ENCODE data around the gene FNBP1L. TPM values are rescaled to one million over a fixed set of nuclear protein-coding genes. Genes with fewer than 3 reads are reported as not detected.

Gene FNBP1L
- total and polyA plus RNA-seq, 10 of the 15 experiments (the other 5 are each of a cell fraction or from before 2014, with no cell fraction given), result 0.02 to 0.12 (median 0.07) TPM; not detected in 4

- TF ChIP-seq CUX1 (IDR thresholded peaks at IDR 0.05; ENCODE audit: insufficient replicate concordance, low read depth, low read length) (no peak), CEBPZ (IDR thresholded peaks at IDR 0.05; ENCODE audit: low read depth, low read length) (no peak), E4F1 (IDR thresholded peaks at IDR 0.05; ENCODE audit: borderline replicate concordance, partially characterized antibody) (no peak), PRDM15 (CRISPR knock-in tag; IDR thresholded peaks at IDR 0.05) (no peak), ZBTB4 (CRISPR knock-in tag; IDR thresholded peaks at IDR 0.05) (no peak), STAT1 (conservative IDR thresholded peaks at IDR 0.05) (no peak), MYC (IDR thresholded peaks at IDR 0.05; ENCODE audit: insufficient read depth, insufficient read length, insufficient replicate concordance, low read length, severe bottlenecking) (no peak)
These were observed 155.2 kb downstream of the FNBP1L start (continued) for GRCh38 chr1:93603106-93603505.

Measured in GM12878 (cell line).